DOHH2 (cell line): Measurements from ENCODE around the gene MAST3.
A peak's percentile ranks its signal among the peaks of the same experiment; 100 is the strongest.

Experiments used
- H3F3A ChIP-seq: fragments of 200-600 bp; sonication (generic), shearing (Covaris generic); 2 replicates; pipeline ENCODE4 v1.6.0; 2016; ENCODE audit warnings: antibody characterized with exemption, mild to moderate bottlenecking; ENCODE audit not compliant: control insufficient read depth, insufficient read depth
- H3K27ac ChIP-seq: fragments of 200-600 bp; sonication (generic); 2 replicates; pipeline ENCODE4 v1.5.1; 2014; ENCODE audit warnings: low read depth, mild to moderate bottlenecking, low read length, moderate library complexity
- H3K27me3 ChIP-seq: fragments of 200-600 bp; sonication (generic); 2 replicates; pipeline ENCODE4 v1.6.1; 2014; ENCODE audit warnings: mild to moderate bottlenecking, low read length, mixed read lengths; ENCODE audit not compliant: control insufficient read depth
- H3K36me3 ChIP-seq: fragments of 200-600 bp; sonication (generic); 2 replicates; pipeline ENCODE4 v1.6.1; 2014; ENCODE audit warnings: mild to moderate bottlenecking, low read length, moderate library complexity, mixed read lengths; ENCODE audit not compliant: control insufficient read depth
- H3K4me1 ChIP-seq: fragments of 200-600 bp; sonication (generic); 2 replicates; pipeline ENCODE4 v1.6.1; 2014; ENCODE audit warnings: mild to moderate bottlenecking, low read length, mixed read lengths; ENCODE audit not compliant: control insufficient read depth
- H3K4me2 ChIP-seq: fragments of 200-600 bp; sonication (generic); 2 replicates; pipeline ENCODE4 v1.6.0; 2014; ENCODE audit warnings: mild to moderate bottlenecking, low read length, moderate library complexity
- H3K4me3 ChIP-seq: fragments of 200-600 bp; sonication (generic); 2 replicates; pipeline ENCODE4 v1.5.1; 2014; ENCODE audit warnings: mild to moderate bottlenecking, low read length, mixed read lengths
- H3K79me2 ChIP-seq: fragments of 200-600 bp; sonication (generic); 2 replicates; pipeline ENCODE4 v1.6.1; 2014; ENCODE audit warnings: mild to moderate bottlenecking, low read length, mixed read lengths; ENCODE audit not compliant: control insufficient read depth
- H3K9me2 ChIP-seq: fragments of 200-600 bp; sonication (generic); replicated peaks from 2 replicates; pipeline ENCODE4 v1.6.1; 2014; ENCODE audit warnings: mild to moderate bottlenecking, low read length, mixed read lengths; ENCODE audit not compliant: control insufficient read depth
- H3K9me3 ChIP-seq: fragments of 200-600 bp; sonication (generic); 2 replicates; pipeline ENCODE4 v1.6.1; 2014; ENCODE audit warnings: antibody characterized with exemption, low read length, mixed read lengths; ENCODE audit not compliant: control insufficient read depth, insufficient read depth
- H4K20me1 ChIP-seq: fragments of 200-600 bp; sonication (generic); 2 replicates; pipeline ENCODE4 v1.6.0; 2014; ENCODE audit warnings: low read depth, mild to moderate bottlenecking, antibody characterized with exemption, low read length, moderate library complexity; ENCODE audit not compliant: control insufficient read depth, insufficient read depth
- EZH2phosphoT487 ChIP-seq: fragments of 200-600 bp; sonication (generic); IDR thresholded peaks from 2 replicates; pipeline ENCODE4 v1.6.1; 2017; ENCODE audit warnings: borderline replicate concordance, mild to moderate bottlenecking, antibody characterized with exemption, low read length, moderate library complexity, mixed read lengths
- TF ChIP-seq, protein P1 (sequence below): fragments of 200-600 bp; sonication (generic); IDR thresholded peaks from one replicate; pipeline ENCODE4 v1.5.1; 2014; ENCODE audit warnings: antibody characterized with exemption, mild to moderate bottlenecking, low read depth, low read length; ENCODE audit not compliant: poor library complexity, severe bottlenecking

The MAST3 gene

DNA sequence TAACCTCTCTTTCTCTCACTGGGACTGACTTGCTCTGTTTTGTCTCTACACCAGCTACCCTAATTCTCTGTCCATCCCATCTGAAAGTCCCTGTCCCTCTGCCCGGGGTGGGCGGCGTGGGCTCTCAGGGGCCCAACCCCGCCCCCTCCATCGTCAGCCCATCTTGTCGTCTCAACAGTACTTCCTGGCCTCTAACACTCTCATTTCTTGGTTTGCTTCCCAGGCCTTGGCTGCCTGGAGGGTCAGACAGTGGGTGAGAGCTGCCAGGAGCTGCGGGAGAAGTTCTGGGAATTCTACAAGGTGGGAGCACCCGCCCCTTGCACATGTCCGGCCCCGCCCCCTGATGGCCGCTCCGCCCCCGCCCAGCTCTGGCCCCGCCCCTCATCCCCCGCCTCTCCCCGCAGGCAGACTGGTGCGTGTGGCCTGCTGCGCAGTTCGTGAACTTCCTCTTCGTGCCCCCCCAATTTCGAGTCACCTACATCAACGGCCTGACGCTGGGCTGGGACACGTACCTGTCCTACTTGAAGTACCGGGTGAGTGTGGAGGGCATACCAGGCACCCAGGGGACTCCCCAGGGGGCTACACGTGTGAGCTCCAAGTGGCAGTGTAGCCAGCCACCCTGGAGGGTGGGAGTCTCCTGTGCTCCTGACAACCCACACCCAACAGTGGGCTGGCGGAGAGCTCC, 97.1 kb downstream of the MAST3 start:
- Histone ChIP-seq H3K27ac (peak overlapping the region; percentile 53; the same call in 1 of the 2 replicates), H3K4me1 (peaks cover 43% of the 10 kb centered on the region), H3K9me3 (no peaks in the 10 kb centered on the region), H3K79me2 (peaks cover 15% of the 10 kb centered on the region), H3K36me3 (peaks cover 37% of the 10 kb centered on the region), H3K4me2 (peak overlapping the region; percentile 91), H3K27me3 (no peaks in the 10 kb centered on the region), H4K20me1 (no peaks in the 10 kb centered on the region; the same call in 1 of the 2 replicates), H3K9me2 (no peaks in the 10 kb centered on the region), H3K4me3 (peak overlapping the region; percentile 94), H3F3A (peaks cover 30% of the 10 kb centered on the region)
- TF ChIP-seq, protein P1, sequence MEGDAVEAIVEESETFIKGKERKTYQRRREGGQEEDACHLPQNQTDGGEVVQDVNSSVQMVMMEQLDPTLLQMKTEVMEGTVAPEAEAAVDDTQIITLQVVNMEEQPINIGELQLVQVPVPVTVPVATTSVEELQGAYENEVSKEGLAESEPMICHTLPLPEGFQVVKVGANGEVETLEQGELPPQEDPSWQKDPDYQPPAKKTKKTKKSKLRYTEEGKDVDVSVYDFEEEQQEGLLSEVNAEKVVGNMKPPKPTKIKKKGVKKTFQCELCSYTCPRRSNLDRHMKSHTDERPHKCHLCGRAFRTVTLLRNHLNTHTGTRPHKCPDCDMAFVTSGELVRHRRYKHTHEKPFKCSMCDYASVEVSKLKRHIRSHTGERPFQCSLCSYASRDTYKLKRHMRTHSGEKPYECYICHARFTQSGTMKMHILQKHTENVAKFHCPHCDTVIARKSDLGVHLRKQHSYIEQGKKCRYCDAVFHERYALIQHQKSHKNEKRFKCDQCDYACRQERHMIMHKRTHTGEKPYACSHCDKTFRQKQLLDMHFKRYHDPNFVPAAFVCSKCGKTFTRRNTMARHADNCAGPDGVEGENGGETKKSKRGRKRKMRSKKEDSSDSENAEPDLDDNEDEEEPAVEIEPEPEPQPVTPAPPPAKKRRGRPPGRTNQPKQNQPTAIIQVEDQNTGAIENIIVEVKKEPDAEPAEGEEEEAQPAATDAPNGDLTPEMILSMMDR = no peak
- TF ChIP-seq EZH2phosphoT487 = no peak

DNA sequence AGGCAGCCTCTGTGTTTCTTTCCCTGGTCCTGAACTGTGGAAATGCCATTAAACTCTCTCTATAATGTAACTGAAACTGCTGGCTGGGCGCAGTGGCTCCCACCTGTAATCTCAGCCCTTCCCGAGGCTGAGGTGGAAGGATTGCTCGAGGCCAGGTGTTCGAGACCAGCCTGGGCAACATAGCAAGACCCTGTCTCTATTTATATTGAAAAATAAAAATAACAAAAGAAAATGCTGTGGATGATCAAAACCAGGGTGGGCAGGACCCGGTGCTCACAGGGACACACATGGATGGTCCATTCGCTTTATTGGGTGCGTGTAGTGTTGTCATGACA, 98.9 kb downstream of the MAST3 start:
- Histone ChIP-seq H3F3A (peaks cover 23% of the 10 kb centered on the region), H3K4me2 (no peak overlapping the region), H3K9me3 (no peaks in the 10 kb centered on the region), H3K27ac (no peak overlapping the region), H3K36me3 (peaks cover 45% of the 10 kb centered on the region), H4K20me1 (no peaks in the 10 kb centered on the region; the same call in 1 of the 2 replicates), H3K4me3 (no peak overlapping the region), H3K27me3 (no peaks in the 10 kb centered on the region), H3K9me2 (no peaks in the 10 kb centered on the region), H3K79me2 (peaks cover 17% of the 10 kb centered on the region), H3K4me1 (peaks cover 26% of the 10 kb centered on the region)
- no peak for TF ChIP-seq EZH2phosphoT487
- TF ChIP-seq, protein P1 = no peak

DNA sequence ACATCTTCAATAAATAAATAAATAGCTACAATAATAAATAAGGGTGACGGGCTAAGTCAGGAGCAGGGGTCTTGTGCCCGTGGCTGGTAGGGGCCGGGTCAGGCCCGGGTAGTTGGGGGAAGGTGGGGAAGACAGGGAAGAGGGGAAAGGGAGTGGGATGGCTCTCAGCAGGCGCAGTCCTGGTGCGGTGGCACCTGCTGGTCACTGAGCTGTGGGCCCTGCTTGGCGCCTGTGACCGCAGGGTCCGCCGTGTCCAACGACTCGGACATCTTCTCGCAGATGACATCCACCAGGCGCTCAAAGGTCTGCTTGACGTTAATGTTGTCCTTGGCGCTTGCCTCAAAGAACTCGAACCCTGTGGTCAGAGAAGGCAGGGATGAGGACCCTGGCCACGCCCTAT, 99.7 kb downstream of the MAST3 start:
- peaks cover 26% of the 10 kb centered on the region for H3K79me2 ChIP-seq
- no peak overlapping the region for H3K27ac ChIP-seq
- TF ChIP-seq, protein P1 = no peak
- TF ChIP-seq EZH2phosphoT487 = no peak
- H3K9me2 ChIP-seq = no peaks in the 10 kb centered on the region
- H3K4me2 ChIP-seq = no peak overlapping the region
- H3F3A ChIP-seq = peaks cover 19% of the 10 kb centered on the region
- peaks cover 23% of the 10 kb centered on the region for H3K4me1 ChIP-seq
- no peak overlapping the region for H3K4me3 ChIP-seq
- no peaks in the 10 kb centered on the region for H3K9me3 ChIP-seq
- H3K36me3 ChIP-seq = peaks cover 53% of the 10 kb centered on the region
- no peaks in the 10 kb centered on the region; the same call in 1 of the 2 replicates for H4K20me1 ChIP-seq
- H3K27me3 ChIP-seq = no peaks in the 10 kb centered on the region
